OCI-LY3 (cell line): ENCODE data around the gene PDE8A.

Source experiments
- H2AFZ ChIP-seq: fragments of 200-600, 300-600 bp; shearing (Covaris generic); 2 replicates; pipeline ENCODE4 v1.6.0; 2014; ENCODE audit warnings: antibody characterized with exemption, low read depth, low read length
- H3K27ac ChIP-seq: fragments of 200-600, 300-600 bp; sonication (generic); 2 replicates; pipeline ENCODE4 v1.5.1; 2014; ENCODE audit warnings: mild to moderate bottlenecking, low read length, moderate library complexity, mixed read lengths
- H3K27me3 ChIP-seq: fragments of 200-600, 300-600 bp; sonication (generic); 2 replicates; pipeline ENCODE4 v1.6.1; 2014; ENCODE audit warnings: low read depth, low read length, mixed read lengths
- H3K36me3 ChIP-seq: fragments of 200-600, 300-600 bp; sonication (generic); replicated peaks from 2 replicates; pipeline ENCODE3; 2014; ENCODE audit warnings: low read depth, low read length, mixed read lengths
- H3K4me1 ChIP-seq: fragments of 300-600, 200-600 bp; sonication (generic); 2 replicates; pipeline ENCODE4 v1.6.1; 2014; ENCODE audit warnings: low read length, mixed read lengths
- H3K4me2 ChIP-seq: fragments of 200-600, 300-600 bp; sonication (generic); 2 replicates; pipeline ENCODE4 v1.6.1; 2014; ENCODE audit warnings: low read length, mixed read lengths
- H3K4me3 ChIP-seq: fragments of 300-600, 200-600 bp; sonication (generic); 2 replicates; pipeline ENCODE4 v1.5.1; 2014; ENCODE audit warnings: antibody characterized with exemption, mild to moderate bottlenecking, low read length, moderate library complexity
- H3K79me2 ChIP-seq: fragments of 300-600, 200-600 bp; shearing (Covaris generic); 2 replicates; pipeline ENCODE4 v1.6.1; 2014; ENCODE audit warnings: mild to moderate bottlenecking, low read length, mixed read lengths
- H3K9ac ChIP-seq: fragments of 300-600, 200-600 bp; shearing (Covaris generic); 2 replicates; pipeline ENCODE4 v1.6.0; 2014; ENCODE audit warnings: mild to moderate bottlenecking, low read length, moderate library complexity
- H3K9me3 ChIP-seq: fragments of 200-600, 300-600 bp; shearing (Covaris generic); 2 replicates; pipeline ENCODE4 v1.6.1; 2014; ENCODE audit warnings: low read length, mixed read lengths; ENCODE audit not compliant: insufficient read depth
- H4K20me1 ChIP-seq: fragments of 200-600, 300-600 bp; sonication (generic); 2 replicates; pipeline ENCODE4 v1.6.1; 2016; ENCODE audit warnings: low read length, mixed read lengths; ENCODE audit not compliant: insufficient read depth
- EZH2phosphoT487 ChIP-seq: fragments of 200-600 bp; shearing (Covaris generic); IDR thresholded peaks from 2 replicates; pipeline ENCODE4 v1.6.1; 2018; ENCODE audit warnings: antibody characterized with exemption, mixed run types, low read depth
- TF ChIP-seq, protein P1 (sequence below): fragments of 200-600, 300-600 bp; sonication (generic); IDR thresholded peaks from 2 replicates; pipeline ENCODE4 v1.5.1; 2014; ENCODE audit warnings: antibody characterized with exemption, low read length, low read depth

Gene PDE8A

DNA sequence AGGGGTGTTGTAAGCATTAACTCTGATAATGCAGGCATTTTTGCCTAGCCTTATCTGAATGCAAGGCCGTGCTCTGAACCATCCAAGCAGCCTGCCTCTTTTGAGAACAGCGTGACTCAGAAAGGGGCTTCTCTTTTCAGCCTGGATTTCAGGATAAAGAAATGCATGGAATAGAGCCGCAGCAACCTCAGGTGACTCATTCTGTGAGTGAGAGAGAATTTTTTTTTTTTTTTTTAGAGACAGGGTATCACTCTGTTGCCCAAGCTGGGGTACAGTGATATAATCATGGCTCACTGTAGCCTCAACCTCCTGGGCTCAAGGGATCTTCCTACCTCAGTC, 20.6 kb upstream of the PDE8A start:
- Histone ChIP-seq H3K27ac (no peak overlapping the region), H3K27me3 (peaks cover 2% of the 10 kb centered on the region), H2AFZ (no peak overlapping the region), H3K4me1 (peaks cover 4% of the 10 kb centered on the region; the same call in 1 of the 2 replicates), H3K4me2 (no peak overlapping the region), H3K9me3 (no peaks in the 10 kb centered on the region), H4K20me1 (no peaks in the 10 kb centered on the region), H3K79me2 (no peaks in the 10 kb centered on the region), H3K36me3 (no peaks in the 10 kb centered on the region), H3K9ac (no peak overlapping the region), H3K4me3 (no peak overlapping the region)
- TF ChIP-seq, protein P1, sequence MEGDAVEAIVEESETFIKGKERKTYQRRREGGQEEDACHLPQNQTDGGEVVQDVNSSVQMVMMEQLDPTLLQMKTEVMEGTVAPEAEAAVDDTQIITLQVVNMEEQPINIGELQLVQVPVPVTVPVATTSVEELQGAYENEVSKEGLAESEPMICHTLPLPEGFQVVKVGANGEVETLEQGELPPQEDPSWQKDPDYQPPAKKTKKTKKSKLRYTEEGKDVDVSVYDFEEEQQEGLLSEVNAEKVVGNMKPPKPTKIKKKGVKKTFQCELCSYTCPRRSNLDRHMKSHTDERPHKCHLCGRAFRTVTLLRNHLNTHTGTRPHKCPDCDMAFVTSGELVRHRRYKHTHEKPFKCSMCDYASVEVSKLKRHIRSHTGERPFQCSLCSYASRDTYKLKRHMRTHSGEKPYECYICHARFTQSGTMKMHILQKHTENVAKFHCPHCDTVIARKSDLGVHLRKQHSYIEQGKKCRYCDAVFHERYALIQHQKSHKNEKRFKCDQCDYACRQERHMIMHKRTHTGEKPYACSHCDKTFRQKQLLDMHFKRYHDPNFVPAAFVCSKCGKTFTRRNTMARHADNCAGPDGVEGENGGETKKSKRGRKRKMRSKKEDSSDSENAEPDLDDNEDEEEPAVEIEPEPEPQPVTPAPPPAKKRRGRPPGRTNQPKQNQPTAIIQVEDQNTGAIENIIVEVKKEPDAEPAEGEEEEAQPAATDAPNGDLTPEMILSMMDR: no peak
- TF ChIP-seq EZH2phosphoT487: no peak

DNA sequence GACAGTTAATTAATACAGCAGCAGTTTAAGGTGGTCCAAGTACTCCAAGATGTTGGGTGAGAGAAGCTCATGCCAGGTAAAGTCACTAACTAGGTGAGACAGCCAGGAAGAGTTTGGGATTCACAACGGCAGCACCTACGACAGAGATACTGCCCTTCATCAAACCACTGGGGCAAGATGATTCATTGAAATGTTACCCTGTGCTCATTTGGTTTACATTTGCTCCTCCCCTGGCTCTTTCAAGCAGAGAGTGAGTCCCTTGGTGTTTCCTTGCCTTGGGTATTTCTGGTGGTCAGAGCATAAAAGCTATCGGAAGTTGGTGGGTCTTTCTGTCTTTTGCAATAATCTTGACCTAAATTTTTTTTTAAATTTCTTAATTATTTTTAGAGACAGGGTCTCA, 19.9 kb upstream of the PDE8A start:
- no peak overlapping the region for H2AFZ ChIP-seq
- H3K9ac ChIP-seq: no peak overlapping the region
- H3K27ac ChIP-seq: no peak overlapping the region
- H3K36me3 ChIP-seq: no peaks in the 10 kb centered on the region
- TF ChIP-seq EZH2phosphoT487: no peak
- TF ChIP-seq, protein P1: no peak
- no peak overlapping the region for H3K4me2 ChIP-seq
- no peaks in the 10 kb centered on the region for H3K79me2 ChIP-seq
- H4K20me1 ChIP-seq: no peaks in the 10 kb centered on the region
- H3K9me3 ChIP-seq: no peaks in the 10 kb centered on the region
- H3K4me3 ChIP-seq: no peak overlapping the region
- no peaks in the 10 kb centered on the region for H3K27me3 ChIP-seq
- peaks cover 4% of the 10 kb centered on the region; the same call in 1 of the 2 replicates for H3K4me1 ChIP-seq

DNA sequence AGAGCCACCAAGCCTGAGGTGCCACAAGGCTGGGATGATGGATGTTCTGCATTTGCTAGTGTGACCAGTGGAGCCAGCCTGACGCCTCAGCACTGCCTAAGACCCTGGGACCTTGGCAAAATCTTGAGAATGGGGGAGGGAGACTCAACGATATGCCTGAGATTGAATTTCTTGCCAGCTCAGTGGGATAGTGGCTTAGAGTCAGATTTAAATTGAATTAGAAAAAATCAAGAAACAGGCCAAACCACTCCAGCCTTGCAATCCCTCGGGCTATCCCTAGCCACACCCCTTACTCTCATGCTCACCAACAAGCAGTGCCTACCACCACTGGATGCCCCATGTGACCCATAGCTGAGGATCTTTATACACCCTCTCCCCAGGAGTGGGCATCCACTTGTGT, 18.7 kb upstream of the PDE8A start:
- Histone ChIP-seq H4K20me1 (no peaks in the 10 kb centered on the region), H3K27me3 (no peaks in the 10 kb centered on the region), H3K36me3 (no peaks in the 10 kb centered on the region), H3K9ac (no peak overlapping the region), H3K4me1 (peaks cover 8% of the 10 kb centered on the region), H3K4me3 (no peak overlapping the region), H3K9me3 (0 out of 2 replicates have a peak, but pooled peaks cover 3% of the 10 kb centered on the region), H2AFZ (no peak overlapping the region), H3K4me2 (no peak overlapping the region), H3K79me2 (no peaks in the 10 kb centered on the region), H3K27ac (no peak overlapping the region)
- TF ChIP-seq, protein P1: no peak
- TF ChIP-seq EZH2phosphoT487: no peak

DNA sequence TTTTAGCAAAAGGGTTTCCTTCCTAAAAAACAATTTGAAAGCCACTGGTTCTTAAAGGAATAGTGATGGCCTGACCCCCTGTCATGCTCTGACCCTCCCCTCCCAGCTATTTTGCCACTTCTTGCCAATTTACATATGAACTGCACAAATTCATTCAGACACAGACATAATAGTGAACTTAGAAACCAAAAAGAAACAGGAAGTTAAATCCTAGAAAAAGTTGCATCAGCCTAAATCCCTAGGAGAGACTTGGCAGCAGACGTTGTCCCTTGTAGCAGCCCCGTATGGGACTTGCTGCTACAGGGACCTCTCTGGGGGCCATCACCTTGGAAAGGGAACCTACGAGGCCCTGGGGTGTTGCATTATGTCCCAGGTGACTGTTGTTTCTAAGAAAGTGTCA, 14.3 kb upstream of the PDE8A start:
- Histone ChIP-seq H2AFZ (no peak overlapping the region), H3K4me2 (no peak overlapping the region), H3K27me3 (no peaks in the 10 kb centered on the region), H3K4me3 (no peak overlapping the region), H3K4me1 (peaks cover 3% of the 10 kb centered on the region; the same call in 1 of the 2 replicates), H3K79me2 (no peaks in the 10 kb centered on the region), H3K9me3 (0 out of 2 replicates have a peak, but pooled peaks cover 3% of the 10 kb centered on the region), H4K20me1 (no peaks in the 10 kb centered on the region), H3K36me3 (no peaks in the 10 kb centered on the region), H3K9ac (no peak overlapping the region), H3K27ac (no peak overlapping the region)
- TF ChIP-seq EZH2phosphoT487: no peak
- TF ChIP-seq, protein P1: no peak
